Adipocyte (in vitro differentiated cells): ENCODE measurements around the gene WDR90.

Experiments used
- DNase-seq: peaks from one replicate; pipeline ENCODE4 v3.0.0-alpha.2; 2015; ENCODE audit warnings: low read depth
- H3K27me3 ChIP-seq: replicated peaks from 2 replicates; pipeline ENCODE4 v1.7.0; 2013; ENCODE audit warnings: mild to moderate bottlenecking, low read length, moderate library complexity; ENCODE audit not compliant: control insufficient read depth, insufficient read depth
- H3K36me3 ChIP-seq: 2 replicates; pipeline ENCODE4 v1.7.0; 2013; ENCODE audit warnings: low read length, mild to moderate bottlenecking, moderate library complexity; ENCODE audit not compliant: control insufficient read depth, insufficient read depth, severe bottlenecking
- H3K4me1 ChIP-seq: 2 replicates; pipeline ENCODE4 v1.7.0; 2013; ENCODE audit warnings: mild to moderate bottlenecking, low read length, moderate library complexity; ENCODE audit not compliant: control insufficient read depth, insufficient read depth
- H3K4me3 ChIP-seq: 2 replicates; pipeline ENCODE4 v1.7.0; 2013; ENCODE audit warnings: mild to moderate bottlenecking, low read length, moderate library complexity
- H3K9ac ChIP-seq: 2 replicates; pipeline ENCODE4 v1.7.0; 2013; ENCODE audit warnings: mild to moderate bottlenecking, low read length, moderate library complexity
- H3K9me3 ChIP-seq: 2 replicates; pipeline ENCODE4 v1.7.0; 2013; ENCODE audit warnings: mild to moderate bottlenecking, low read length, moderate library complexity; ENCODE audit not compliant: control insufficient read depth

Gene WDR90

DNA sequence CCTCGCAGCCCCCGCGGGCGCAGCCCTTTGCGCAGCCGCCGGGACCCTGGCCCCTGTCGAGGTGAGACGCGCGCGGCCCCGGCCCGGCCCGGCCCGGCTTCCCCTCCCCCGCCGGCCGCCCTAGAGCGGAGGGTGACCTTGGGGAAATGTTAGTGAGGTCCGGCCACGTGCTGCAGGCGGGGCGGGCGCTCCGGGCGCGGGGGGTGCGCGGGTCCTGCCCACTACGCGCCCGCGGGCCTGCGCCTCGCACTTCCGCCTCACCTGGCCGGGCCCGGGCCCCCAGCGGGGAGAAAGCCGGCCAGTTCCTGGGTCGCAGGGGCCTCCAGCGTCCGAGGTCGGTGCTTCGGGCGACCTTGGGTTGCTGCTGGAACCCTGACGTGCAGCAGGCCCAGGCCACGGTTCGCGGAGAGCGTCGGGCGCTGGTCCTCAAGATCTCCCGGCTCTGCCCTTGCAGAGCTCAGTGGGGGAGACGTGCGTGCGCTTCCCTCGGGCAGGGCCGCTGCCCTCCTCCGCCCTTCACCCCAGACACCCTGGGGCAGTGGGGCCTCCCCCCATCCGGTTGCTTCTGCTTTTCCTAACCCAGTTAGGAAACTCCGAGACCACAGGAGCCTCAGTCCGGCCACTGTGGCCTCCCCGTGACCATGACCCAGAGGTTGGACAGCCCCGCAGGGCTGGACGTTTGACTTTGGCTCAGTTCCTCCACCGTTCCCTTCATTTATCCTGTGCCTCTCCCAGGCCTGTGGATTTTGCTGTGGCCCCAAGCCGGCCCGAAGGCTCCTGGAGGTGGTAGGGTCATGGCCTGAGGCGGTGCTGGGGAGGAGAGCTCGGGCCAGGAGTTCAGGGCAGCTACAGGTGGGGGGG lies 6.7 kb upstream of the WDR90 start:
- peak; percentile 47 for DNase-seq
- no peaks in the 10 kb centered on the region for H3K27me3 ChIP-seq

DNA sequence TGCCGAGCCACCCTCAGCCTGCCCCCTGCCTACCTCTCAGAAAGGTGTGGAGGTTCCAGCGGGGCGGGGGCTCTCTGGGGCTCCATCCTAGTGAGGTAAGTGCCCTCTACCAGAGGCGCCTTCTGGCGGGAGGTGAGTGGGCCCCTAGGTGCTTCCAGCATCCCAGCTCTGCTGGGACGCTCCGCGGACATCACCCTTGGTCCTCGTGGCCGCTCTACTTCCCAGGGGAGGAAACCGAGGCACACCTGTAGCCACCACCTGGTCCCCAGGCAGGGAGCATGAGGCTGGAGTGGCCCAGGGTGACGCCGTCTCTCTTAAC lies 6.2 kb upstream of the WDR90 start:
- no peaks in the 10 kb centered on the region for H3K9me3 ChIP-seq
- H3K27me3 ChIP-seq = no peaks in the 10 kb centered on the region
- peak overlapping the region; percentile 87 for H3K4me3 ChIP-seq
- peak overlapping the region; percentile 96 for H3K9ac ChIP-seq
- H3K4me1 ChIP-seq = peaks cover 28% of the 10 kb centered on the region
- no peaks in the 10 kb centered on the region for H3K36me3 ChIP-seq
- no peak for DNase-seq

More for the DNA sequence above, 6.7 kb upstream of the WDR90 start:
- Histone ChIP-seq H3K9me3 (no peaks in the 10 kb centered on the region), H3K4me3 (peak overlapping the region; percentile 87), H3K9ac (peak overlapping the region; percentile 96), H3K4me1 (peaks cover 28% of the 10 kb centered on the region), H3K36me3 (no peaks in the 10 kb centered on the region)

GRCh38 chr16:644556-644955 lies 4.6 kb upstream of the WDR90 start:
- H3K9ac ChIP-seq = no peak overlapping the region

GRCh38 chr16:645852-646678 lies 3.1 kb upstream of the WDR90 start:
- no peak for DNase-seq

More at GRCh38 chr16:644556-644955, 4.6 kb upstream of the WDR90 start:
- no peak overlapping the region for H3K4me3 ChIP-seq
- peaks cover 37% of the 10 kb centered on the region for H3K4me1 ChIP-seq
- no peaks in the 10 kb centered on the region for H3K36me3 ChIP-seq
- DNase-seq = no peak
- no peaks in the 10 kb centered on the region for H3K27me3 ChIP-seq
- H3K9me3 ChIP-seq = no peaks in the 10 kb centered on the region

DNA sequence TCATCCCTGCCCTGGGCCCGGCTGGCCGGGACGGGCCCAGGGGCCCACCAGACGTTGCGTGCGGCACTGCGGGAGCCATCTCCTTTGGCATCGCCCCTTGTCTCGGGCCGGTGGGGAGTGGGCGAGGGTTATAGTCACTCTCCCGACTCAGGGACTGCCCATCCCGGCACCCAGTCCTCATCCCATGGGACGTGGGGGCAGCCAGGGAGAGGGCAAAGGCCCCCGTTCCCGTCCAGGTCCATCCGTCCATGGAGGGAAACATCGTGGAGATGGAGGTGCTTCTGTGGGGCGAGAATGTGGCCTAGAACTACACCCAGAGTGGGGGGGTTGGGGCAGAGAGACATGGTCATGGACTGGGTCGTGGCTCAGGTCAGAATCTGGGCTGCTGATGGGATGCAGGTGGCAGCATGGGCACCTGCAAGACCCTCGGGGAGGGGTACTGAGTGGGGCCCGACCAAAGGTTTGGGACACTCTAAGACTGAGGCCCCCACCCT lies 2.4 kb upstream of the WDR90 start:
- H3K4me1 ChIP-seq = peaks cover 41% of the 10 kb centered on the region
- DNase-seq = no peak
- H3K9me3 ChIP-seq = no peaks in the 10 kb centered on the region
- H3K36me3 ChIP-seq = no peaks in the 10 kb centered on the region
- peak overlapping the region; percentile 60 for H3K9ac ChIP-seq
- no peaks in the 10 kb centered on the region for H3K27me3 ChIP-seq
- no peak overlapping the region for H3K4me3 ChIP-seq

More at GRCh38 chr16:645852-646678, 3.1 kb upstream of the WDR90 start:
- Histone ChIP-seq H3K4me3 (peak overlapping the region; percentile 23), H3K9me3 (no peaks in the 10 kb centered on the region), H3K27me3 (no peaks in the 10 kb centered on the region), H3K36me3 (no peaks in the 10 kb centered on the region), H3K9ac (peak overlapping the region; percentile 60), H3K4me1 (peaks cover 41% of the 10 kb centered on the region)

- H3K36me3 ChIP-seq = no peaks in the 10 kb centered on the region
- no peak overlapping the region for H3K9ac ChIP-seq
- no peak for DNase-seq
- no peaks in the 10 kb centered on the region for H3K27me3 ChIP-seq
- no peak overlapping the region for H3K4me3 ChIP-seq
- no peaks in the 10 kb centered on the region for H3K9me3 ChIP-seq
- H3K4me1 ChIP-seq = peaks cover 41% of the 10 kb centered on the region
These were observed 1.8 kb upstream of the WDR90 start for GRCh38 chr16:647173-647902.

GRCh38 chr16:648071-648780 lies 939 bp upstream of the WDR90 start:
- Histone ChIP-seq H3K4me1 (peaks cover 38% of the 10 kb centered on the region), H3K36me3 (no peaks in the 10 kb centered on the region), H3K27me3 (no peaks in the 10 kb centered on the region), H3K9ac (peak overlapping the region; percentile 84), H3K4me3 (peak overlapping the region; percentile 76), H3K9me3 (no peaks in the 10 kb centered on the region)
- peak; percentile 15 for DNase-seq

GRCh38 chr16:649631-650030 lies 466 bp downstream of the WDR90 start:
- Histone ChIP-seq H3K9ac (peak overlapping the region; percentile 84), H3K9me3 (no peaks in the 10 kb centered on the region), H3K36me3 (no peaks in the 10 kb centered on the region), H3K27me3 (no peaks in the 10 kb centered on the region), H3K4me3 (peak overlapping the region; percentile 76), H3K4me1 (peaks cover 37% of the 10 kb centered on the region)
- peak; percentile 43 for DNase-seq

- no peaks in the 10 kb centered on the region for H3K9me3 ChIP-seq
- peaks cover 22% of the 10 kb centered on the region for H3K4me1 ChIP-seq
- H3K4me3 ChIP-seq = no peak overlapping the region
- H3K27me3 ChIP-seq = no peaks in the 10 kb centered on the region
- no peak for DNase-seq
- H3K9ac ChIP-seq = no peak overlapping the region
- no peaks in the 10 kb centered on the region for H3K36me3 ChIP-seq
These were observed 2.7 kb downstream of the WDR90 start for GRCh38 chr16:651844-652243.

DNA sequence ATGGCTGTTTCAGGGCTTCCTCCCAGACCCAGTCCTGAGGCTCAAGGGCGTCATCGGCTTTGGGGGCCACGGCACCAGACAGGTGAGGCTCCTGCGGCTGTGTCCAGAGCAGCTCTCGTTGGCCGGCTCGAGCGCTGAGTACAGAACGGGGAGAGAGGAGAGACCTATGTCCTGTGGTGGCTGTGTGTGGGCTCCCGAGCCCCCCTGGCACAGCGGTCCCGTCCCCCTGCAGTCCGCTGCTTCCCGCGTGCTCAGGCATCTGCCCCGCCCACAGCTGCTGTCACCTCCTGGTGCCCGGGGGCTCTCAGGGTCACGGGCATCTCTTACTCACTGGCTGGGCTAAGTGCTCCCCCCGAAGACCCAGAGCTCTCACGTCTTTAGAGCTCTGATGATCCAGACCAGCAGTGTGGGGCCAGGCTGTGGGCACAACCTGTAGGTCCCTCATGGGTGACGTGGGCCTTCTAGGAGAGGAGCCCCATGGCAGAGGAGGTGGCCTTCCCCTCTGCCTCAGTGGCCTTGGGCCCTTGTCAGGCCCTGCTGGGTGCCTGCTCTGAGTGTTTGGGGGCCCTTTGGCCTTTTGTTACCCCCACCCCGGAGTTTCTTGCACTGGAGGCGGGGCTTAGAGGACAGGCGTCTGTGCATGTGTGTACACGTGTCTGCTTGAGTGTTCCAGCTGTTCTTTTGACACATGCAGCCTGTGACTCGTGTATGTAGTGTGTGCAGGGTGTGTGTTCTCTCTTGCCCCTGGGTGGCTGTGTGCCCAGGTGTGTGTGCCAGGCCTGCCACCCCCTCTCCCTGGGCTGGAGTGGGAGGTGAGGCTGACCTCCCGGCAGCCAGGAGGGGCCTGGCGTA lies 3.5 kb downstream of the WDR90 start:
- no peaks in the 10 kb centered on the region for H3K36me3 ChIP-seq
- H3K9me3 ChIP-seq = no peaks in the 10 kb centered on the region
- no peak for DNase-seq

More for the DNA sequence above, 3.5 kb downstream of the WDR90 start:
- H3K9ac ChIP-seq = no peak overlapping the region
- no peaks in the 10 kb centered on the region for H3K27me3 ChIP-seq
- no peak overlapping the region for H3K4me3 ChIP-seq
- peaks cover 14% of the 10 kb centered on the region for H3K4me1 ChIP-seq
